HG02852 (cell line): ENCODE measurements around the gene CPLX3.
A peak's percentile ranks its signal among the peaks of the same experiment; 100 is the strongest.

Source experiments
- ATAC-seq: cut with Tn5 transposase; IDR thresholded peaks from one replicate; pipeline ENCODE4 v1.9.1; 2021; ENCODE audit warnings: mild to moderate bottlenecking, moderate library complexity; ENCODE audit not compliant: unreplicated experiment

Gene CPLX3

DNA sequence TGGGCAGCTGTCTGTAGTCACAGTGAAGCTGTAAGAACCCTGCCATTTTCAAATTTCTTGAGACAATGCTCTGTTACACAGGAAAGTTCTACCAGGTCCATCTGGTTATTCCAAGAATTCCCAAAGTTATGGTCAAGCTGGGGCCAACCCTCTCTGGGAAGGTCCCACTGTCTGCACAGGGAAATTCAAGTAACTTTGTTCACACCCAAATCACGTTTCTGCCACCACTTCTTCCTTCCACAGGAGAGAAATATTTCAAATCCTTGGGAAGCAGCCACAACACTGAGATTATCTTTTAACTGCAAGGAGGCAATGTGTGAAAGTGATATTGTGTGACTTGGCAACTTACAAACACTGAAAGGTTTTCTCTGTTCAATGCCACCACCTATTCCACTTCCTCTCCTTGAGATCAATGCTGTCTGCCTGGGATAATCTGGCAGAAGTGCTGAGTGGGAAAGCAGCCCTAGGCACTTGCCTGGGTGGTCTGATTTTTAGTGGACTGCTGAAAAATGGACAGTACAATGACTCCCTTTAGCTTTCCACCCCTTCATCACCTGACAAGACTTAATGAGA, 41.1 kb downstream of the CPLX3 start:
- ATAC-seq: no peak

DNA sequence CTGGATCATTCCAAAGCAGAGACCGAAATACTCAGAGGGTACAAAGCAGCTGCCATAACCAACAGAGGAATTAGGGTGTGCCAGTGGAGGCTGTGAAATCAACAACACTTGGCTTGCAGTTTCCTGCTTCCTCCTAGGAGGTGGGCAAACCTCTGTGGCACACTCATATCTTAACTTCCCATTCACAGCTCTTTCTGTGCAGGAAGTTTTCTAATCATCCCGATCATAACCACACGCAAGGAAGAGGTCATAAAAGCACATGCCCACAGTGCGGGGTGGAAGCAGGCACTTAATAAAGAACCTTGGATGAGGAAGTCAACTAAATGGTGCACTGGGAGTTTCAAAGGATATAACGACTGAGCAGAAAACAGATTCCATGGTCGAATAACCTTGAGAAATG, 41.6 kb downstream of the CPLX3 start:
- ATAC-seq: no peak

DNA sequence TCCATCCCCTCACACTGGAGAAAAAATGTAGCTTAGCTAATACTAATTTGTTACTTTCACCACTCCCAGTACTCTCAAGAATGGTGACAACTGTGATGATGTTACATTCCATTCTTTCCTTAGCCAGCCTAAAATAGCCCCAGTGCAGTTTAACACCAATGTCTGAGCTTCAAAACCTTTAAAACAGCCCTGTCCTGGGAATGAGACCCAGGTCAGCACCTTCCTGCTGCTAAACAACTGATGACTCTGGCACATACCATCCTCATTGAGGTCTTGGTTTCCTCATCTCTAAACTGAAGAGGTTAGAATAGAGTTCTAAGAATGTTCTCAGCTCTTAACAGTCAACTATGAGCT, 42.9 kb downstream of the CPLX3 start:
- no peak for ATAC-seq

DNA sequence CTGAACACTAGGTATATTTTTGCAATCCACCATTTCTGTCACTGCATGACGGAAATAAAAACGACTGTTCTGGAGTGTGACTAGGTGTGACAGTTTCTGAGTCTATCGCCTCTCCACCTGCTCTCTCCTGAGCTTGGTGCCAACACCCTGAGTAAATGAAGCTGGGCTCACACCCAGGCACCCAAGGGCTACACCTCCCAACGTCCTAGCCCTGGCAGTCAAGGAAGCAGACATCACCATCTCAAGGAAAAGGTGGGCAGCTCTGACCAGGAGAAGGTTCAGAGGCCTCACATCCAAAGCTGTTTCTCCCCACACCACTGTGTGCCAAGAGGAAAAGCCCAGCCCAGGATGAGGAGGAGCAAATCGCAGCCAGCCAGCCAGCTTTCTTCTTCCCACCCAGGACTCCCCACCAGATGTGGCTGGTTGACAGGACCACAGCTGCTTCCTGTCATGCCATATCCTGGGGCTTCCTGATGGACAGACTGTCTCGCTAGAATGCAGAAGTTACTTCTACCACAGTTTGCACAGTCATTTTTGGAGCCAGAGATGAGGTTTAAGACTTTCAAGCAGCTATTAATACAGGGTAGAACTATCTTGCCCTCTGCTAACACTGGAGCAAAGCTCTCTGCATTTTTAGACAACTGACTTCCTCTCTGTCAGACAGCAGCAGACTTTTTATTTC, 43.4 kb downstream of the CPLX3 start:
- ATAC-seq: peak; percentile 58

DNA sequence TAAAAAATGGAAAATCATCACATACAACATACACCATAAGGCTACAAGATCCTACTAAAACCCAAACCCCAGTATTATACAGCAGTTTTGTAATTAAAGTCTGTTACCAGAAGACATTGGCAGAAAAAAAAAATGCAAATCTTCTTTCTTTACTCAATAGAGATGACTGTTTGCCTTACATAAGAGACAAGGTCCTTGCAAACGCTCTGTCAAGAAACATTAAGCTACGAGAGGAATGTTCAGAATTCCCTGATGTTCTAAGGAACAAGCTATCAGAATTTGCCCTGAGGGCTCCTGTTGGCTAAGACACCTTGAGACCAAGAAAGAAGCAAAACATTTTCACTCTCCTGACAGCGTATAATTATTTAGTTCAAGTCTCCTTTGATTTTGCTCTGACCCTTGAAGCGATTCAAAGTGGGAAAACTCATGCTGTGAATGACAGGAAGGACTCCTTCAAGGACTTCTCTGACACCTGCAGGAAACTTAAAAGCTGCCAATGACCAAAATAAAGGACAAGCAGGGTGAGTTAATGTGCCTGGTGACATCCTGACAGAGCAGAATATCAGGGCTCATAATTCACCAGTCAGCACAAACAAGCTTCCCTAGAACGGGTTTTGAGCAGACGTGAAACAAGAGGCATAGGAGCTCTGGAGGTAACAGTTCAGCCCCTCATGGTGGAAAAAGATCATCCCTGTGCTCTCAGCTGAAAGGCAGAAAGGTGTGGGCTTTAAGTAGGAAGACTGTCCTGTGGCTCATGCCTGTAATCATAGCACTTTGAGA, 44.2 kb downstream of the CPLX3 start:
- ATAC-seq: no peak

DNA sequence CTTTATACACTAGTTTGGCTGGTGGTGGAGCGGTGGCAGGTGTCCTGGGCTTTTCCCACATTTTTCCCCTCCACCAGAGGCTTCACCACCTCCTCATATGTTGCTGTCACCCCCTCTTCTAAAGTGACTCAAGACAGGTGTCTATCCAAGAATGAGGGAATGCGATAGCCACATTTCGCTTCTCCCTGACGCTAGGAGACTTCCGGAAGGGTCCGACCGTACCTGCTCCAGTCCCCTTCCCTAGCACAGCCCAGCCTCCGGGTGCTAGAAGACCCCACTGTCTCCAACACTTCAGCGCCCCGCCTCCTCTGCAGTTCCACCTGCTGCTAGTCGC, 46.2 kb downstream of the CPLX3 start:
- no peak for ATAC-seq

DNA sequence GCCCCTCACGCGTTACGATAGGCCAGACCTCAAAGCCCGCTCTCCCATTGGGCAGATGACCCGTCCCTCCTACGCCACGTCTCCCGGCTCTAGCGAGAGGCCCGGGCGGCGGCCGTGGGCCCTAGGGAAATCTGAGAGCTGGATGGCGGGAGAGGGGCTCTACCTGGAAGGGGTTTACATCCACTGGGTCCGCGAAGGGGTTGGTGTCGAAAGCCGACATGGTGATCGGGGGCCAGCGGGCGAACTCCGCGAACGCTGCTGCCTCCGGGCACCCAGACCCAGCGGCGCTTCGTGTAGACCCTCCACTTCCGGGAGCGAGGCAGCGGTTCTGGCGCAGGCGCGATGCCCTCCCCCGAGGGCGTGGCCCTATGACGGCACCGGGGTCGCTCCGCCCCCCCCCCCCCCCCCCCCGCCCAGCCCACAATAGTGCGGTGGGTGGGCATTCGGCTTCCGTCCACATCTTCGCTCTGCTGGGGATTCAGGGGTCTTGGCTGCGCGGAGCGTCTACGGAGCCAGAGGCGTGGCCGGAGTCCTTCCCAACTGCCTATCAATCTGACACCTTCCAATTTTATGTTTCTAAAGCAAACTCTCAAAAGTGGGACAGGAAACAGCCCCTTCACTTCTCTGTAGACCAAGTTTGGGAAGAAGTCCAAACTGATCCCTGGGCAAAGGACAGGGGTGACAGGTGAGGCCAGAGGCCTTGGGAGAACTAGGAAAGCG, 46.8 kb downstream of the CPLX3 start, which contains the start of gene SCAMP2:
Gene SCAMP2, minus strand, starts transcription at position 330 of the 720 bp plus-strand sequence. Its CDS starts 110 bp downstream, at position 220.
- ATAC-seq: peak; percentile 78

DNA sequence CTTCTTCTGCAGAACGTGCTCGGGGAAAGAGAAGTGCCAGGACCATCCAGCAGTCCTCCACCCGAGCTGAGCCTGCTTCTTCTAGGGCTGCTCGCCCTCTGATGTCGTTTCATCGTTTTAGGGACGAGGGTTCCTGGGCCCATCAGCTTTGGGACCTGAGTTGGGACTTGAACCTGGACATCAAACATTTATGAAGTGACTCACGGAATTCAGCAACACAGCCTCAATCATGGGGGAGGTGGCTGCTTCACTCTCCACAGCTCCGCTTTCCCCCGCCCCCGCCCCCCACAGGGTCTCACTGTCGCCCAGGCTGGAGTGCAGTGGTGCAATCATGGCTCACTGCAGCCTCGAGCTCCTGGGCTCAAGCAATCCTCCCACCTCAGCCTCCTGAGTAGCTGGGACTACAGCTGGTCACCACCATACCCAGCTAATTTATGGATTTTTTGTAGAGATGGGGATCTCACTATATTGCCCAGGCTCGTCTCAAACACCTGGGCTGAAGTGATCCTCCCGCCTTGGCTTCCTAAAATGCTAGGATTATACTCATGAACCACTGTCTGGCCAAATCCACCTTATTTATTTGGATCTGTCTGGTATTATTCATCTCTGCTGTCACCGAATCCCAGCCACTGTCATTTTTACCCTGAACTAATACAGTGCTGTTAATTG, 47.5 kb downstream of the CPLX3 start:
- ATAC-seq: no peak

DNA sequence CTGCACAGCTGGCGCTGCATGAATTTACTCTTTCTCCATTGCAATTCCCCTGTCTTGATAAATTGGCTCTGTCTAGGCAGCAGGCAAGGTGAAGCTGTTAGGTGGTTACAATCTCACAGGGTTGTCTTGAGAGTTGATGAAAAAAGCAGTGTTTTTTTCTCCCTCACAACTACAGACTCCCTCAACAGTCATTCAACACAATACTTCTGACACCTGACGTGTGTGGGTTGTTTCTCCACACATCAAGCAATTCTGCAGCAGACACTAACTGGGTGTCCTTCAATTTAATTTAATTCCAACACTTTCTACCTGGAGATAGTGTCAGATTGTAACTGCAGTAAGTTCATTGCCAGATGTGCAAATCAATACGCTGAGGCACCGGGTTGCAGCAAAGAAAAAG, 51.8 kb downstream of the CPLX3 start:
- ATAC-seq: no peak
